ENCODE measurements around the gene CUL7.

The CUL7 gene

GRCh38 chr6:43037197-43037596, 16.5 kb downstream of the CUL7 start:
- Histone ChIP-seq H3K27me3 (no peaks in the 10 kb centered on the region), H3K4me3 (ENCODE audit: low read depth, low read length) (no peak overlapping the region), H3K4me1 (no peaks in the 10 kb centered on the region; the same call in 1 of the 2 replicates), H3K36me3 (peaks cover 18% of the 10 kb centered on the region), H3K9me3 (no peaks in the 10 kb centered on the region)
- TF ChIP-seq CTCF (IDR thresholded peaks at IDR 0.05; ENCODE audit: low read depth, low read length) = no peak
- DNase-seq = no peak

- TF ChIP-seq CTCF (IDR thresholded peaks at IDR 0.05; ENCODE audit: low read depth, low read length) = no peak
- H3K36me3 ChIP-seq = peaks cover 18% of the 10 kb centered on the region
- no peak overlapping the region for H3K4me3 ChIP-seq (ENCODE audit: low read depth, low read length)
- no peaks in the 10 kb centered on the region for H3K9me3 ChIP-seq
- H3K27me3 ChIP-seq = no peaks in the 10 kb centered on the region
- H3K4me1 ChIP-seq = no peaks in the 10 kb centered on the region; the same call in 1 of the 2 replicates
- no peak for DNase-seq
Measured at GRCh38 chr6:43036712-43037111, 16.9 kb downstream of the CUL7 start.

- Histone ChIP-seq H3K9me3 (no peaks in the 10 kb centered on the region), H3K36me3 (peaks cover 18% of the 10 kb centered on the region), H3K27me3 (no peaks in the 10 kb centered on the region), H3K4me3 (ENCODE audit: low read depth, low read length) (no peak overlapping the region), H3K4me1 (no peaks in the 10 kb centered on the region)
- TF ChIP-seq CTCF (IDR thresholded peaks at IDR 0.05; ENCODE audit: low read depth, low read length) = no peak
- DNase-seq = no peak
Measured at GRCh38 chr6:43035495-43036194, 18.0 kb downstream of the CUL7 start.

- H3K27me3 ChIP-seq = no peaks in the 10 kb centered on the region
- H3K4me3 ChIP-seq (ENCODE audit: low read depth, low read length) = no peak overlapping the region
- DNase-seq = no peak
- no peaks in the 10 kb centered on the region for H3K9me3 ChIP-seq
- no peak for TF ChIP-seq CTCF (IDR thresholded peaks at IDR 0.05; ENCODE audit: low read depth, low read length)
- peaks cover 30% of the 10 kb centered on the region for H3K36me3 ChIP-seq
- H3K4me1 ChIP-seq = no peaks in the 10 kb centered on the region
Measured at GRCh38 chr6:43034190-43034525, 19.5 kb downstream of the CUL7 start.

GRCh38 chr6:43033496-43034189, 20.0 kb downstream of the CUL7 start:
- no peak overlapping the region for H3K4me3 ChIP-seq (ENCODE audit: low read depth, low read length)
- H3K4me1 ChIP-seq = no peaks in the 10 kb centered on the region
- no peak for TF ChIP-seq CTCF (IDR thresholded peaks at IDR 0.05; ENCODE audit: low read depth, low read length)
- no peak for DNase-seq
- no peaks in the 10 kb centered on the region for H3K27me3 ChIP-seq
- H3K9me3 ChIP-seq = no peaks in the 10 kb centered on the region
- H3K36me3 ChIP-seq = peaks cover 35% of the 10 kb centered on the region

- no peak for DNase-seq
- peaks cover 47% of the 10 kb centered on the region for H3K36me3 ChIP-seq
- no peak for TF ChIP-seq CTCF (IDR thresholded peaks at IDR 0.05; ENCODE audit: low read depth, low read length)
Measured at GRCh38 chr6:43032326-43032725, 21.3 kb downstream of the CUL7 start.

More at GRCh38 chr6:43032326-43032725, 21.3 kb downstream of the CUL7 start:
- Histone ChIP-seq H3K27me3 (no peaks in the 10 kb centered on the region), H3K4me1 (no peaks in the 10 kb centered on the region), H3K9me3 (no peaks in the 10 kb centered on the region), H3K4me3 (ENCODE audit: low read depth, low read length) (no peak overlapping the region)

Data from BE2C (cell line).